GM18909 (cell line): Measurements from ENCODE around the gene LYPLA2.
"Not testable (repeated sequence)": the region's sequence is repeated elsewhere in the genome, so short reads cannot be mapped to it uniquely, and the experiment has no call there.

Experiments used
- ATAC-seq: cut with Tn5 transposase; IDR thresholded peaks from one replicate; pipeline ENCODE4 v1.9.1; 2021; ENCODE audit warnings: mild to moderate bottlenecking; ENCODE audit not compliant: unreplicated experiment, poor library complexity

The LYPLA2 gene

GRCh38 chr1:23825762-23826522, 35.0 kb downstream of the LYPLA2 start:
- ATAC-seq, result no peak

DNA sequence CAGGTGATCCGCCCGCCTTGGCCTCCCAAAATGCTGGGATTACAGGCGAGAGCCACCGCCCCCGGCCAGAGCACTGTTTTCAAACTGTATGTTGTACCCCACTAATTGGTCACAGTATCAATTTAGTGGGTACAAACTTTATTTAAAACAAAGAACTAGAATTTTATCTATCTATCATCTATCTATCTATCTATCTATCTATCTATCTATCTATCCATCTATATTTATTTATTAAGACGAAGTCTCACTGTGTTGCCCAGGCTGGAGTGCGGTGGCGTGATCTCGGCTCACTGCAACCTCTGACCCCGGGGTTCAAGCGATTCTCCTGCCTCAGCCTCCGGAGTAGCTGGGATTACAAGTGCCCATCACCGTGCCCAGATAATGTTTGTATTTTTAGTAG, 35.6 kb downstream of the LYPLA2 start:
- not testable (repeated sequence) for ATAC-seq

DNA sequence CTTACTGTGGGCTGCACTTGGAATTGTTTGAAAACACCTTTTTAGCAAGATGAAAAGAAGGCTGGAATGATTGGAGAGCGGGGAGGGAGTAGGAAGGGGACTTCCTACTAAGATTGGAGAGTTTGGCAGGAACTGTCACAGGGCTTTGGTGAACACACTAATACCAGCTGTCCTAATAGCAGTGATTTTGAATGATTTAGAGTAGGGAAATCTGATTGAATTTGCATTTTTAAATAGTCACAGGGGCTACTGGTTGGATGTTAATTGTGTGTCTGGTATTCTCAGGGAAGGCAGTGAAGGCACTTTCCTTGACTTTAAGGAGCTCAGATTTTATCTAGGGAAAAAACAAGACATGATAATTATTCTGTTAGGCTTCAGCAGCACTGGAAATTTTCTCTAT, 36.8 kb downstream of the LYPLA2 start:
- ATAC-seq, result no peak

DNA sequence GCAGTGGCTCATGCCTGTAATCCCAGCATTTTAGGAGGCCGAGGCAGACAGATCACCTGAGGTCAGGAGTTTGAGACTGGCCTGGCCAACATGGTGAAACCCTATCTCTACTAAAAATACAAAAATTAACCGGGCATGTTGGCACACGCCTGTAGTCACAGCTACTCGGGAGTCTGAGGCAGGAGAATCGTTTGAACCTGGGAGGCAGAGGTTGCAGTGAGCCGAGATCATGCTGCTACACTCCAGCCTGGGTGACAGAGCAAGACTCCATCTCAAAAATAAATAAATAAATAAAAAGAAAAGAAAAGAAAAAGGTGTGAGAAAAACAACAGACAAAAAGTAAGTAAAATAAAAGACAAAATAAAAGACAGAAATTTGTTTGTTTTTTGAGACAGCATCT, 43.2 kb downstream of the LYPLA2 start:
- not testable (repeated sequence) for ATAC-seq

DNA sequence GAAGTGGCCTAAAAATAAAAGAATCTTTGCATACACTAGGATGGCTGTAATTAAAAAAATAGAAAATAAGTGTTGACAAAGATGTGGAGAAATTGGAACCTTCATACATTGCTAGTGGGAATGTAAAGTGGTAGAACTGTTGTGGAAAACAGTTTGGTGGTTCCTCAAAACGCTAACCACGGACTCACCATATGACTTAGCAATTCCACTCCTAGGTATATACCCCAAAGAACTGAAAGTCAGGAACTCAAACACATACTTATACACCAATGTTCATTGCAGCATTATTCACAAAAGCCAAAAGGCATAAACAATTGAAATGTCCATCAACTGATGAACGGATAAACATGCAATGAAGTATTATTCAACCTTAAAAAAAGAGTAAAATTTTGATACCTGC, 45.1 kb downstream of the LYPLA2 start:
- no peak for ATAC-seq

- ATAC-seq, result no peak
These were observed 47.0 kb downstream of the LYPLA2 start for GRCh38 chr1:23837908-23838307.

DNA sequence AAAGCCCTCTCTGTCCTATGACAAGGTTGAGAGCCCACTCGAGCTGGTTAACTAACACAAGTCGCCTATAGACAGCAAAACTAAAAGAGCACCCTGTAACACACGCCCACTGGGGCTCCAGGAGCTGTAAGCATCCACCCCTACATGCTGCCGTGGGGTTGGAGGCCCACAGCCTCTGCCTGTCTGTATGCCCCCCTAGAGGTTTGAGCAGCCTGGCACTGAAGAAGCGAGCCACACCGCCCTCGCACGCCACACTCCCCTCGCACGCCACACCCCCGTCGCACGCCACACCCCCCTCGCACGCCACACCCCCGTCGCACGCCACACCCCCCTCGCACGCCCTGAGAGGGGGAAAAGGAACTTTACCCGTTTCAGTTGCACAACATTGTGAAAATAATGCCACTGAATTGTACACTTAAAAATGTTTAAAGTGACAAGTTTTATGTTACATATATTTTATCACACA, 47.5 kb downstream of the LYPLA2 start:
- peak; percentile 64 for ATAC-seq

DNA sequence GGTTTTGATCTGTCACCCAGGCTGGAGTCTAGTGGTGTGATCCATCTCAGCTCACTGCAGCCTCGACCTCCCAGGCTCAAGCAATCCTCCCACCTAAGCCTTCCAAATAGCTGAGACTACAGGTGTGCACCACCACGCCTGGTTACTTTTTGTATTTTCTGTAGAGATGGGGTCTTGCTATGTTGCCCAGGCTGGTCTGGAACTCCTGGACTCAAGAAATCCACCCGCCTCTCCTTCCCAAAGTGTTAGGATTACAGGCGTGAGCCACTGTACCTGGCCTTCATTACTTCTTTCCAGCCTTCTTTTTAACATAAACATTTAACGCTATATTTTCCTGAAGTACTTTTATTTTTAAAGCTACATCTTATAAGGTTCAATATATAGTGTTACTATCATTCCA, 52.7 kb downstream of the LYPLA2 start:
- no peak for ATAC-seq
